GM20431 (cell line): ENCODE results near the gene OR5B12.
"Not testable (repeated sequence)": the region's sequence is repeated elsewhere in the genome, so short reads cannot be mapped to it uniquely, and the experiment has no call there.

Experiments
- in situ Hi-C: fragments of 300-500 bp; cut with MseI, MboI; formaldehyde crosslinking; loops from one replicate; pipeline ENCODE4 v1.15.0; 2020; ENCODE audit warnings: low sequenced_read_pairs; ENCODE audit not compliant: unreplicated experiment

OR5B12 gene

GRCh38 chr11:58442136-58442535, at the start of gene OR5B12:
Gene OR5B12, minus strand, starts transcription at chr11:58442236. Its CDS starts 2,085 bp downstream, at chr11:58440151.
- in situ Hi-C loops = no loop called here

DNA sequence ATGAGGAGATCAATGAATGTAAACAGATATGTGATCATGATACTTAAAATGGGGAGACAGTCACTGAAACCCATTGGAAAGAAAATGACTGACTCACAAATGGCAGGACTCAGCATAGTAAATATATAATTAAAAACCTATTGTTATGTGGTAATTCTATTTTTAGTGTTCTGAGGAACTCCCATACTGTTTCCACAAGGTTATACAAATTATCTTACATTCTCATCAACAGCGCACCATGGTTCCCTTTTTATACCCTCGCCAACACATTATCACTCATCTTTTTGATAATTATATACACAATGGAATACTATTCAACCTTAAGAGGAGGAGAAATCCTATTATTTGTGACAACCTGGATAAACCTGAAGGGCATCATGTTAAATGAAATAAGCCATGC, 48.8 kb upstream of the OR5B12 start:
- in situ Hi-C loops = no loop called here

DNA sequence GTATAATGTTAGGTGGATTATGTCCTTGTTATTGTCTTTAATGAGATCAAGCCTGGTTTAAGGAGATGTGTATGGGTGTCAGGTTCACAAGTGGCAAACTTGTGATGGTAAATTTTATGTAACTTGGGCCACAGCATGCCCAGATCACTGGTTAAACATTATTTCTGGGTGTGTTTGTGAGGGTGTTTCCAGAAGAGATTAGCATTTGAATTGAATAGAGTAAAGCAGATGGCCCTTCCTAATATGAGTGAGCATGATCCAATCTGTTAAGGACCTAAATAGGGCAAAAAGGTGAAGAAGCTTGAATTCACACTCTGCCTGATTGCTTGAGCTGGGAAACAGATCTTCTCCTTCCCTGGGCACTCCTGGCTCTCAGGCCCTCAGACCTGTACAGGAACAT, 45.1 kb upstream of the OR5B12 start:
- in situ Hi-C loops = no loop called here

DNA sequence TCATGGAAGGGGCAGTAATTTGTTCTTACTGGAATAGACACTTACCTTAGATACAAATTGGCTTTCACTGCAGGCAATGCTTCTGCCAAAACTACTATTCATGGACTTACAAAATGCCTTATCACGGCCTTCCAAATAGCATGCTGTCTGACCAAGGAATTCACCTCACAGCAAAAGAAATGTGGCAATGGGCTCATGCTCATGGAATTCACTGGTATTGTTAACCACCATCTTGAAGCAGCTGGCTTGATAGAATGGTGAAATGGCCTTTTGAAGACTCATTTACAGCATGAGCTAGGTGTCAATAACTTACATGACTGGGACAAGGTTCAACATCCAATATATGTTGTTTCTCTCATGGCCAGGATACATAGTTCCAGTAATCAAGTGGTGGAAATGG, 43.9 kb upstream of the OR5B12 start:
- in situ Hi-C loops = no loop called here

- in situ Hi-C loops = no loop called here
Measured at GRCh38 chr11:58471892-58472291, 29.9 kb upstream of the OR5B12 start.

DNA sequence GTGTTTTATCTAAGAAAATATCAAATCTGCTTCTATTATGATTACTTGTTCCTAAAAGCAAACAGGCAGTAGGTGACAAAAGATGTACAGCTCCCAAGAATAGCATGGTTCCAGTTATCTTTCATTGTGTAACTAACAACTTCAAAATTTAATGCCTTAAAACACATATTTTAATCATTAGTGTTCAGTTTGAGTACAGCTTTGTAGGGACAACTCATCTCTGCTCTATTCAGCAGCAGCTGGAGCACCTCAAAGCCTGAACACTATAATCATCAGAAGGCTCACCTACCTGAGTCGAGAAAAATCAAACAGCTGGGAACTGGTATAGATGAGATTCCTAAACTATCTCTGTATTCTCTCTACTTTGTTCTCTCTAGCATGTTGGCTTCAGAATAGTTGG, 24.3 kb upstream of the OR5B12 start:
- in situ Hi-C loops = no loop called here

GRCh38 chr11:58465690-58466089, 23.7 kb upstream of the OR5B12 start:
- in situ Hi-C loops = no loop called here

DNA sequence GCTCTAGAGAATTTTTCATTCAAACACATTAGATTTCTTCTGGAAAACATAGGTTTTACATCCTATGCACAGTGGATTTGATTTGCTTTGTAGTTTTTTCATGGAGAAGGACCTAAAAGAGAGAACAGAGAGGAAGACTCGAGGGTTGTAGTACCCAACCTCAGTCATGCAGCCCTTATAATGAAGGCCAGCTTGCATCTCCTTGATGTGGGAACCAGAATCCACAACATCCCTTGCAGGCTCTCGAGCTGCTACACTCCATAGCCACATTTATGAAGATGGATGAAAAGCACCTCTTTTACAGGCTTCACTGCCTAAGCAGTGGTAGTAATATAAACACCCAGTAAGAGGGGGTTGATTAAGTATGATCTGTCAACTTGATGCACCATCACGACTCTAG, 9.5 kb upstream of the OR5B12 start:
- in situ Hi-C loops = no loop called here

GRCh38 chr11:58446294-58446693, 4.3 kb upstream of the OR5B12 start:
- in situ Hi-C loops = no loop called here

- in situ Hi-C loops = no loop called here
Measured at GRCh38 chr11:58444300-58444699, 2.3 kb upstream of the OR5B12 start.

GRCh38 chr11:58438486-58438885, 3.5 kb downstream of the OR5B12 start:
- in situ Hi-C loops = no loop called here

- in situ Hi-C loops = no loop called here
Measured at GRCh38 chr11:58434217-58434616, 7.8 kb downstream of the OR5B12 start.

GRCh38 chr11:58433638-58434203, 8.3 kb downstream of the OR5B12 start:
- in situ Hi-C loops = no loop called here

DNA sequence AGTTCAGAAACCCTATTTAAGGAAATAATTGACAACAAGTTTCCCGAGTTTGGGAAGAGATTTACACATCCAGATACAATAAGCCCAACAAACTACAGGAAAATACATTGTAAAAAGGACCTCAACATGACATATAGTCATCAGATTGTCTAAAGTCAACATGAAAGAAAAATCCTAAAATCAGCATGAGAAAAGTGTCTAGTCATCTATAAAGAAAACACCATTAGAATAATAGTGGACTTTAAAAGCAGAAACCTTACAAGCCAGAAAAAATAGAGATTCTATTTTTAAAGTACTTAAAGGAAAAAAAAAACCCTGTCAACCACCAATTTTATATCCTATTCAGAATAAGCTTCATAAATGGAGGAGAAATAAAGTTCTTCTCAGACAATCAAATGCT, 12.8 kb downstream of the OR5B12 start:
- in situ Hi-C loops = no loop called here

DNA sequence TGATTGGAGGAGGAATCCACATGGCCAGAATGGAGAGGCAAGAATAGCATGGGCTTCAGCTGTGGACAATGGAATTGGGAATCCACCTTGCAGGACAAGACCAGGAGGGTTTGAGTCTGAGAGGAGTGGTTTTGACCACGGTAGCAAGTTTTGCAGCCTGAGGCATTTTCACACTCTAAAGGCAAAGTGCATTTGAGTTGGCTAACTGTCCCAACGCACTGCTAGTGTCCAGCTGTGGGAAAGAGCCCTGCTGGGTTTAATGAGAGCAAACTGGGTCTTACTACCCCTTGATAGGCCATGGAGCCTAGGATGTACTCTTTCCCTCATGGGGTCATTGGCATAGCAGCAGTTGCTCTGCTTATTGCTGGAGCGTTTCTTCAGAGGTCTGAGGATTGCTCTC, 14.0 kb downstream of the OR5B12 start, which contains the start of gene OR5B2:
Gene OR5B2 (minus strand): TSS at position 101 of the 400 bp plus-strand sequence. CDS start 4,860 bp downstream, outside the sequence.
- in situ Hi-C loops = no loop called here

DNA sequence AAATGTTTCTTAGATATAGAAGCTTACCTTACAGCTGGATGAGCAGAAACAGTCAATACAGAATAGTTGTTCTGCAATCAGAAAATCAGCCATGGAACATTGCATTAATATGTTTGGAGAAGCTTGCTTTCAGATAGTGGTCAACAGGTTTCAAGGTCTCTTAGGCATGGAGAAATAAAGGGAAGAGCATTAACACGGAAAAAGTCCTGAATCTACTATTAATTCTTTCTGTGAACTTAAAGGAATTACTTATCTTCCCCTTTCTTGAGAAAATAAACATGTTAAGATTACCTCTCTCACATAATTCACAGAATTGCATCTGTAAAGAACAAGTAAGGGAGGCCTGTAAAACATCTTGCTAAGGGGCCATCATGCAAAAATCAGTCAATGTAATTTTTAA, 35.3 kb downstream of the OR5B12 start, which contains the start of gene OR5B3:
Gene OR5B3 (minus strand): TSS at position 101 of the 400 bp plus-strand sequence. CDS start 3,465 bp downstream, outside the sequence.
- in situ Hi-C loops = no loop called here

GRCh38 chr11:58399622-58400021, 42.4 kb downstream of the OR5B12 start:
- in situ Hi-C loops = not testable (repeated sequence)

GRCh38 chr11:58395581-58395980, 46.5 kb downstream of the OR5B12 start:
- in situ Hi-C loops = no loop called here

DNA sequence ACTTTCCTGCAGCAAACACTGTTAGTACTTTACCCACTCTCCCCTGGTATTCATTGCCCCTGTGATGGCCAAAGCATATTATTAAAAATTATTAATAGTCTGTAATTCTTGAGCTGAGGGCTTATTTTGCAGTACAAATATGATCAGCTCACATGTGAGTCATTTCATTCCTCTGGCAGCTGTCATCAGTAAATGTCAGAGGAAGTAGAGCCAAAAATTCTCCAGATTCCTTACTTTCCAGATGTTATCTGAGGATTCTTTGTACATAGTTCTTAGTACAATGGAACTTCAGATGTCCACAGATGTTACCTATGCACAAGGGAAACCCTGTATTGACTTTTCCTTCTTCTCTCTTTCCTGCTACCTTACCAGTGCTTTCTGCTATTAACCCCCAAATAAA, 47.8 kb downstream of the OR5B12 start:
- in situ Hi-C loops = no loop called here

DNA sequence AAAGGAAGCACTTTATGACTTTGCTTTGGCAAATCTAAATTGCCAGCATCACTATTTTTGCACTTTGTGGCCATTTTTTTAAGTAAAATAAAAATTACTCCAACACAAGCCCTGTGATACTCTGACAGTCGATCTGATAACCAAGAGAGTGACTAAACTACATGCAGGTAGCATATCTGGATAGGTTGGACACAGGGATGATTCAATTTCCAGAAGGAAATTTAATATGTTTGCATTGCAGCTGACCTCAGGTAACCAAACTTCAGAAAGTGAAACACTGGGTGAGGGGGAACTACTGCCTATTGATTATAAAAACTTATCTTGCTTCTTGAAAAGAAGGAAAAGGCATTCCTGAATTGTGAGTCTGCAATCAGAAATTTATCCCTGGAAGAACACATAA, 49.3 kb downstream of the OR5B12 start:
- in situ Hi-C loops = no loop called here

GRCh38 chr11:58391879-58392278, 50.2 kb downstream of the OR5B12 start:
- in situ Hi-C loops = no loop called here

DNA sequence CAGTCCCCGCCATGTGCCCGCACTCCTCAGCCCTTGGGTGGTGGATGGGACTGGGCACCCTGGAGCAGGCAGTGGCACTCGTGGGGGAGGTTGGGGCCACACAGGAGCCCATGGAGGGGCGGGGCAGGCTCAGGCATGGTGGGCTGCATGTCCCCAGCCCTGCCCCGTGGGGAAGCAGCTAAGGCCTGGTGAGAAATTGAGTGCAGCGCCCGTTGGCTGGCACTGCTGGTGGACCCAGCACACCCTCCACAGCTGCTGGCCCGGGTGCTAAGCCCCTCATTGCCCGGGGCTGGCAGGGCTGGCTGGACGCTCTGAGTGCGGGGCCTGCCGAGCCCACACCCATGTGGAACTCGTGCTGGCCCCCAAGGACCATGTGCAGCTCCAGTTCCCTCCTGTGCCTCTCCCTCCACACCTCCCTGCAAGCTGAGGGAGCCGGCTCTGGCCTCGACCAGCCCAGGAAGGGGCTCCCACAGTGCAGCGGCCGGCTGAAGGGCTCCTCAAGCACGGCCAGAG, 51.4 kb downstream of the OR5B12 start:
- in situ Hi-C loops = no loop called here
